ENCODE measurements around the gene ACAA1.
"Not testable (repeated sequence)": the region's sequence is repeated elsewhere in the genome, so short reads cannot be mapped to it uniquely, and the experiment has no call there.

ACAA1 gene

DNA sequence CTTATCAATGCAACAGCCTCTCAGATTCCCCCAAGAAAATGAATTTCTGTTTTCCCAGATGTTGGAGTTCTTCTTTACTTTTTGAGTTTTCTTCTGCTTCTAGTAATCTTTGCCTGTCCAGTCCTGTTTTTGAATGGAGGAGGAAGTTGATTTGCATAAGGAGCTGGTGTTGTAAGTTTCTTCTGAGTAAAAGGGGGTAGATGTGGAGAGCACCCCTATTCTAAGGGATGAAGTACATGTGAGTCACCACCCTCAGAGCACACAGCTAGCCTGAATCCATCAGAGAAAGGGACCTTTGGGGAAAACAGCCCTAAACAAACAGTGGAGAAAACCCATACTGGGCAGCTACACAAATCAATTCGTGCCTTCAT, 34.5 kb downstream of the ACAA1 start:
- no peak for DNase-seq (ENCODE audit: low read depth in 2 of 2)

GRCh38 chr3:38101811-38102443, 35.0 kb downstream of the ACAA1 start:
- no peak for DNase-seq (ENCODE audit: low read depth in 2 of 2)

DNA sequence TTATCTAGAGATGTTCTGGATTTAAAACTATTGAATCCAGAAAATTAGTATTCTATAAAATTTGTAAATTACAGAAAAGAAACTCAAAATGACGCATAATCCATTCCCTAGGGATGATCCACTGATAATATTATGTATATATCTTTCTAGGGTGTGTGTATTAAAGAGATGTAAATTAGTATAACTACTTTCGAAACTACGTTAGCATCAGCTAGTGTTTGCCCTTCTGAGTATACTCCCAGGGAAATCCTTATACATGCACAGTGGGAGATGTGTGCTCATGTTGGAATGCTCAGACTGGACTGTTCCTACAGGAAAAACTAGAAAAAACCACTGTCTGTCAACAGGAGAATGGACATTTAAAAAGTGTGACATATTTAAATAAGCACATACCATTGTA, 36.4 kb downstream of the ACAA1 start:
- DNase-seq (ENCODE audit: low read depth in 2 of 2) = no peak

- DNase-seq (ENCODE audit: low read depth in 2 of 2) = no peak
These were observed 37.4 kb downstream of the ACAA1 start for GRCh38 chr3:38099518-38099917.

DNA sequence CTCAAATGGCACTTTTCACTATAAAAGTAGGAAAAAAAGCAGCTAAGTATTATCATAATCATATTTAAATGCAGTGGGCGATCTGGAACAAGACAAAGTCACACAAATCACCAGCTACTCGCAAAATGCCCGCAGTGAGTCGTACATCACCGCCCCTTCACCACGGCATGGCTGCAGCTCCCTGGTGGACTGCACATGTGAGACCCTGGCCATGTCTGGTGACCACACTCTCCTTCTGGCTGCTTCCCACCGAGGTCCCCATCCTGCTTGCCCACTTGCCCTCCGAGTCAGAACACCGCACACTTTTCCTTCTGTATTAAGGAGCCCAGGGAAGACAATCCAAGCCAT, 38.6 kb downstream of the ACAA1 start:
- no peak for DNase-seq (ENCODE audit: low read depth in 2 of 2)

DNA sequence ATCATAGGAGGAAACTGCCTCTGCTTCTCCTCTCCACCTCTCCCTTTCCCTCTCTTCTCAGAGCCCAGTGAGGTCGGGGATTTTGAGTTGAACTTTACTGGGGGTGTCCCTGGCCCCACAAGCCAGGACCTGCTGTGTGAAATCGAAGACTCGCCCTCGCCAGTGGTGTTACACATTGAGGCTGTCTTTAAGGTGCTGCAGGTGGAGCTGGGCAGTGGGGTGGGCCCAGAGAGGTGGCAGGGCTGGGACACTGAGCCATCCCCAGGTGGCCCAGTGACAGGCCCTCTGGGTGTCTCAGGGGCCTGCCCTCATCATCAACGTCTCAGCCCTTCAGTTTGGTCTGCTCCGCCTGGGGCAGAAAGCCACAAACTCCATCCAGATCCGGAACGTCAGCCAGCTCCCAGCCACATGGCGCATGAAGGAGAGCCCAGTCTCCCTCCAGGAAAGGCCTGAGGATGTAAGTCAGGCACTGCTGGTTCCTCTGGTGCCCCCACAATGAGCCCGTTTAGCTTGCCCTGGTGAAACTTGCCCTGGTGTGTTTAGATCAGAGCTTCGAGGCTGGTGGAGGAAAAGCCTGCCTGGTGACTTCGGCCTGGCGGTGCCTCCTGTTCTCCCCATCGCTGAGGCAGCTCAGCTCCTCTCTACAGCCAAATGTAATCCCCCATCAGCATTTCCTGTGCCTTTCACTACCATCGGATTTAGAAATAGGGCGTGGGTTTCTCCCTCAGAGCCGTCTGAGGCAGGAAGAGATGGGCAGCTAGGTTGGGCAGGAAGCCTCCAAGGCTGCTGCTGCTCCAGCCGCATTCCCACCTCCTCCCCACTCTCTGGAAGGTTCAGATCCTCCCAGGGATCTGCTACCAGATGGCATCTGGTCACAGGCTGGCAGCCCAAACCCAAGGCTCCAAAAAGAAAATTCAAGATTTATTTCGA, 39.2 kb downstream of the ACAA1 start:
- DNase-seq (ENCODE audit: low read depth in 2 of 2) = no peak

- no peak for DNase-seq (ENCODE audit: low read depth in 2 of 2)
These were observed 41.1 kb downstream of the ACAA1 start for GRCh38 chr3:38095669-38096483.

DNA sequence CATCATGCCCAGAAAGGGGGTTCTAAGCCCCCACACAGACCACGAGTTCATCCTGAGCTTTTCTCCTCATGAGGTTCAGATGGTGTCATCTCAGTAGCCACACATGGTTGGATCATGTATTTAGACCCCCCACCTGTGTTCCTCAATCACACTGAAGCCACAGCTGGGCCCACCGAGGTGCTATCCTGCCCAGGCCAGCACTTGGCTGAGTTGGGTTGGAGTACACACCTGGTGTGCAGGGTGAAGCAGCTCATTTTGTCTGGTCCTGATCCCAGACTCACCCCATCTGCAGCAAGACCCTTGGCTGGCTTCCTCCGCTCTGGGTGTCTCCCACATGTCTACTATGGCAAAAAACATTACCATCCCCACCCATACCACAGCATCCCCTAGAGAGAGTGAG, 41.9 kb downstream of the ACAA1 start:
- no peak for DNase-seq (ENCODE audit: low read depth in 2 of 2)

DNA sequence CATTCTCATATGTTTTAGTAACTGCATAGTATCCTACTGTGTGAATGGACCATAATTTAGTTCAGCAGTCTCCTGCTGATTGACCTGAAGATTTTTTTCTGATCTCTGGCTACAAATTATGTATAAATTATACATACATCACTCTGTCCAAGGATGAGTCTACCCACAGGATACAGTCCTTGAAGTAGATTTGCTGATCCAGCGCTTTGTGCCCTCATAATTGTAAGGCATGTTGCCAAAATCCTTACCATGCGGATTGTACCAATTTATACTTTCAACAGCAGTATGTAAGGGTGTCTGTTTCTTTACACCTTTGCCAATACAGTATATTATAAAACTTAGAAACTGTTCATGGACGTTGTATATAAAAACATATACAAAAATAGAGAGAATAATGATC, 46.5 kb downstream of the ACAA1 start:
- no peak for DNase-seq (ENCODE audit: low read depth in 2 of 2)

DNA sequence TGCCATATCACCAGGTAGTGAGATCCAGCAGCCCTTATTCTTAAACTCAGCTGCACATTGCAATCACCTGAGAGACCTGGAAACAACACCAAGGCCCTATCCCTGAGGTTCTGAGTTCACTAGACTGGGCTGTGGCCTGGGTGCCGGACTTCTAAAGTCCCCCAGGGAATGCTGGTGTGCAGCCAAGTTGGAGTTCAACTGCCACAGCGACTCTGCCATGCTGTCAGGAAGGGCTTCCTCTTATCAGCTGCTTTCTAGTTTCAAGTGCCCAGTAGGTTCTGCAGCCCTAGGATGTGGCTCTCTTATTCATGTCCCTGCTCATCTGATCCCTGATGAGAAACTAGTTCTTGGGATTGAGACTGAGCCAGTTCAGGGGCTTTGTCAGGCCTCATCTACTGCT, 47.8 kb downstream of the ACAA1 start:
- no peak for DNase-seq (ENCODE audit: low read depth in 2 of 2)

DNA sequence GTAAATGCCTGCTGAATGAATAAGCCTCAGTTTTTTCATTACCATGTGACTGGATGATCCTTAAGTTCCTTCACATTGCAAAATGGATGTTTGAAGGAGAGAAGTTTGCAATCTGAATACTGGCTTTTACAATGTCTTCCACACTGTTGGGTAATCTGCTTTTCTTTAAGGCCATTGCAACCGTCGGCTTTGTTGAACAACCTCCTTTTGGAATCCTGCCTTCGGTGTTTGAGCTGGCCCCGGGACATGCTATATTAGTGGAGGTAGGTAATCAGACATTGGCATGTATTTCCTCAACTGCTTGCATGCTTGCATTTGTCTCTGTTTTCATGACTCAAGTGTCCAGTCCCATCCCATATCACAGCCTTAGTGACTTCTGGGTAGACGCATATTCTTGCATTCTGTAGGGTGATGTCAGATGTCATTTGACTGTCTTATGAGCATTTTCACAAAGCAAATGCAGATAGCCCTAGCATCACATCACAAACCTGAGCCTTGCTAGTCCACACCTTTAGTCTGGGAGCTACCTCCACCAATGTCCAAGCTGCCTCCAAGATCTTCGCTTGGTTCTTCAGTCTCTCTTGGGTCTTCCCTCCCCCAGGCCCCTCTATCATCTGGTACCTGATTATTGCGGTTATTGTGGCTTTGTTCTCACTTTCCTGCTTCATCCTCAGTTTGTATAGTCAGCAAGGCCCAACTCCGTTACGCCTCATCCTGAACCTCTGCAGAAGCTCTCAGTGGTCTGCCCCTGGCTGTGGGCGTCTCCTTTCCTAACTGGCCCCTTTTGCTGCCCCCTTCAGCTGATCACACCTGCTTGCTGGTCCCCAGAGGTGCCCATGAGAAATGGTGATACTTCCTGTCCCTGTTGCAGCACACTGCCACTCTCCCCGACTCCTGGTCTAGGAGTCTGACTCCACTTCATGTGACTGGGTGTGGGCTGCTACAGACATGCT, 48.5 kb downstream of the ACAA1 start:
- DNase-seq (ENCODE audit: low read depth in 2 of 2) = no peak

DNA sequence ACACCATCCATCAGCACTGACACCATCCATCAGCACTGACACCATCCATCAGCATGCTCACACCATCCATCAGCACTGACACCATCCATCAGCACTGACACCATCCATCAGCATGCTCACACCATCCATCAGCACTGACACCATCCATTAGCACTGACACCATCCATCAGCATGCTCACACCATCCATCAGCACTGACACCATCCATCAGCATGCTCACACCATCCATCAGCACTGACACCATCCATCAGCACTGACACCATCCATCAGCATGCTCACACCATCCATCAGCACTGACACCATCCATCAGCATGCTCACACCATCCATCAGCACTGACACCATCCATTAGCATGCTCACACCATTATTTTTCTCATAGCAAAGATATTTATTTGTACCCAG, 49.6 kb downstream of the ACAA1 start:
- DNase-seq (ENCODE audit: low read depth in 2 of 2) = not testable (repeated sequence)

GRCh38 chr3:38086496-38086895, 50.4 kb downstream of the ACAA1 start:
- DNase-seq (ENCODE audit: low read depth in 2 of 2) = no peak

- DNase-seq (ENCODE audit: low read depth in 2 of 2) = no peak
These were observed 51.0 kb downstream of the ACAA1 start for GRCh38 chr3:38085943-38086324.

- DNase-seq (ENCODE audit: low read depth in 2 of 2) = no peak
These were observed 51.5 kb downstream of the ACAA1 start for GRCh38 chr3:38085311-38085942.

DNA sequence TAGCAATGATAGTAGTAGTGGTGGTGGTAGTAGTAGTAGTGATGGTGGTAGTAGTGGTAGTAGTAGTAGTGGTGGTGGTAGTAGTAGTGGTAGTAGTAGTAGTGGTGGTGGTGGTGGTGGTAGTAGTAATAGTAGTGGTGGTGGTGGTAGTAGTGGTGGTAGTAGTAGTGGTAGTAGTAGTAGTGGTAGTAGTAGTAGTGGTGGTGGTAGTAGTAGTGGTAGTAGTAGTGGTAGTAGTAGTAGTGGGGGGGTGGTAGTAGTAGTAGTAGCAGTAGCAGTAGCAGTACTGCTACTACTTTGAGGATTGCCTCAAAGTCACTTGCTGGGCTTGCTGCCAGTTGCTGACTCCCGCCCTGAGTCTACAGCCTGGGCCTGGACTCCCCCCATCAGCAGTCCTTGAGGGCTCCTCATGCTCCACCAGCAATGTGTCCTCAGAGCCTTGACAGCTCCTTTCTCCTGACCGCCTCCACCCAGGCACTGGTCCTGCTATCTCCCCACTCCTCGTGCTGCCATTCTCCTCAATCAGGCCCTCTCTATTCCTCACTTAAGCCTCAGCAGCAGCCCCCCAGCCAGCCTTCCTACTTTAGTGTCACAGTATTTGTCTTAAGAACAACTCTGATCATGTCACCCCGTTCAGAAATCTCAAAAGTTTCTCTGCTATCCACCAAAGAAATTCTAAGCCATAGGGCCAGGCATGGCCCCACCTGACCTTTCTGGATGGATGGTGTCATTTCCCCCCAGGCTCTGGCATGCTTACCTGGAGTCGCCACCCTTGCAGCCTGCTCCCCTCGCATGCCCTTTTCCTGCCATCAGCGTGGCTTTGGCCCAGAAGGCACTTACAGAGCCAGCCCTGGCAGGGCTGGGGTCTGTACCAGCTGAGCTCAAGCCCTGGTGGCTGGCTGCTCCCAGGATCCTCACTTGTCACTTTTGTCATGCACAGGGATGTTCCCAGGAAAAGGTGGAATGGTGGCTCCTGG, 52.3 kb downstream of the ACAA1 start:
- DNase-seq (ENCODE audit: low read depth in 2 of 2) = no peak

DNA sequence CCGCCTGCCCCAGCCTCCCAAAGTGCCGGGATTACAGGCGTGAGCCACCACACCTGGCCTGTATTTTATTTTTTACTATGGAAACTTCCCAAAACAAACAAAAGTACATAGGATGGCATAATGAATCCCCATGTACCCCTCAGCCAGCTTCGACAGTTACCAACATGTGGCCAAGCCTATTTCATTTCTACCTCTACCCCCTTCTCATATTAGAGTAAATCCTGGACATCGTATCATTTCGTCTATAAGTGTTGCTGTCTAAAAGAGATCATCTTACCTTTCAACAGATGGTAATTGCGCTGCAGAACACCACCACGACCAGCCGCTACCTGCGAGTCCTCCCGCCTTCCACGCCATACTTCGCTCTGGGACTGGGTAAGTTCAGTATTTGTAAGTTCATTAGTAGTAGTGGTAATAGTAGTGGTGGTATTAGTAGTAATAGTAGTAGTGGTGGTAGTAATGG, 53.0 kb downstream of the ACAA1 start:
- DNase-seq (ENCODE audit: low read depth in 2 of 2) = no peak

DNA sequence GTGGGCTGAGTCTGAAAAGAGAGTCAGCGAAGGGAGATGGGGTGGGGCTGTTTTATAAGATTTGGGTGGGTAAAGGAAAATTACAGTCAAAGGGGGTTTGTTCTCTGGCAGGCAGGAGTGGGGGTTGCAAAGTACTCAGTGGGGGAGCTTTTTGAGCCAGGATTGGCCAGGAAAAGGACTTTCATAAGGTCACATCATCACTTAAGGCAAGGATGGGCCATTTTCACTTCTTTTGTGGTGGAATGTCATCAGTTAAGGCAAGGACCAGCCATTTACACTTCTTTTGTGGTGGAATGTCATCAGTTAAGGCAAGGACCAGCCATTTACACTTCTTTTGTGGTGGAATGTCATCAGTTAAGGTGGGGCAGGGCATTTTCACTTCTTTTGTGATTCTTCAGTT, 53.7 kb downstream of the ACAA1 start:
- not testable (repeated sequence) for DNase-seq (ENCODE audit: low read depth in 2 of 2)

- DNase-seq (ENCODE audit: low read depth in 2 of 2) = not testable (repeated sequence)
These were observed 54.6 kb downstream of the ACAA1 start for GRCh38 chr3:38082296-38082695.

GRCh38 chr3:38077073-38077472, 59.9 kb downstream of the ACAA1 start:
- DNase-seq (ENCODE audit: low read depth in 2 of 2) = not testable (repeated sequence)

Measured in stimulated activated CD4-positive, alpha-beta T cell treated with anti-CD3 and anti-CD28 coated beads, Interleukin-1b, Interleukin-23, amount 100 ng/mL, for 1 hour (primary cell).